A673 (cell line): ENCODE measurements around the gene SMARCA2. TPM values are rescaled to one million over a fixed set of nuclear protein-coding genes. Genes with fewer than 3 reads are reported as not detected.

ENCODE experiments used
- BruUV-seq: library from RNA; stranded (reverse); fragments of 400-500 nt; replicated peaks from 2 replicates; lab custom pipeline; 2021; lab: Mats Ljungman, UMichigan
- CTCF ChIA-PET: fragments of 300-600 bp; sonication (Branson Sonifier 250); formaldehyde crosslinking; loops from one replicate; lab custom pipeline; 2022; ENCODE audit warnings: antibody characterized with exemption; lab: Charles Lee
- POLR2A ChIA-PET: fragments of 300-600 bp; sonication (Branson Sonifier 250); formaldehyde crosslinking; loops from one replicate; lab custom pipeline; 2022; ENCODE audit warnings: antibody characterized with exemption; ENCODE audit not compliant: low non-redundant PET; lab: Charles Lee
- DNase-seq: peaks from one replicate; pipeline ENCODE4 v3.0.0-alpha.2; 2015; ENCODE audit warnings: low spot score
- H3K27ac ChIP-seq: fragments of 200-600 bp; sonication (generic); 2 replicates; pipeline ENCODE4 v1.5.1; 2016; ENCODE audit warnings: mixed run types, low read depth, mild to moderate bottlenecking, mixed read lengths, antibody characterized with exemption, low read length; ENCODE audit not compliant: poor library complexity, severe bottlenecking
- H3K27me3 ChIP-seq: fragments of 200-600 bp; sonication (generic); replicated peaks from 2 replicates; pipeline ENCODE4 v1.6.1; 2017; ENCODE audit warnings: mixed run types, low read depth, mild to moderate bottlenecking, mixed read lengths, antibody characterized with exemption, low read length; ENCODE audit not compliant: insufficient read depth, poor library complexity
- H3K36me3 ChIP-seq: fragments of 200-600 bp; sonication (generic); 2 replicates; pipeline ENCODE4 v1.6.1; 2016; ENCODE audit warnings: mixed run types, mild to moderate bottlenecking, mixed read lengths, antibody characterized with exemption, low read length; ENCODE audit not compliant: insufficient read depth, poor library complexity, severe bottlenecking
- H3K4me1 ChIP-seq: fragments of 200-600 bp; sonication (generic); 2 replicates; pipeline ENCODE4 v1.6.1; 2017; ENCODE audit warnings: mixed run types, mild to moderate bottlenecking, mixed read lengths, antibody characterized with exemption, low read length; ENCODE audit not compliant: insufficient read depth, poor library complexity, severe bottlenecking
- H3K4me3 ChIP-seq: fragments of 200-600 bp; sonication (generic); 2 replicates; pipeline ENCODE4 v1.5.1; 2016; ENCODE audit warnings: low read depth, mixed run types, mild to moderate bottlenecking, mixed read lengths, low read length; ENCODE audit not compliant: poor library complexity, severe bottlenecking
- H3K9me3 ChIP-seq: fragments of 200-600 bp; sonication (generic); 2 replicates; pipeline ENCODE4 v1.6.1; 2016; ENCODE audit warnings: mixed run types, low read depth, mild to moderate bottlenecking, mixed read lengths, antibody characterized with exemption, low read length; ENCODE audit not compliant: poor library complexity, severe bottlenecking
- CTCF ChIP-seq: fragments of 300-800, 200-600 bp; sonication (generic); conservative IDR thresholded peaks from 2 replicates; pipeline ENCODE4 v1.5.1; 2017; ENCODE audit warnings: low read depth, mild to moderate bottlenecking, antibody characterized with exemption, low read length, moderate library complexity, mixed read lengths
- EZH2 ChIP-seq: fragments of 200-600 bp; sonication (generic); IDR thresholded peaks from 2 replicates; pipeline ENCODE4 v1.6.1; 2017; ENCODE audit warnings: borderline replicate concordance, low read depth, mild to moderate bottlenecking, mixed read lengths, antibody characterized with exemption, low read length; ENCODE audit not compliant: poor library complexity, severe bottlenecking
- intact Hi-C: fragments of 100-400 bp; cut with micrococcal nuclease; formaldehyde crosslinking; loops from one replicate; pipeline ENCODE4 v1.10.0; 2022; ENCODE audit not compliant: unreplicated experiment
- total RNA-seq: library from RNA; stranded (reverse); gene quantifications from 2 replicates; pipeline ENCODE4 v1.2.3, GENCODE V29; 2021

Gene SMARCA2
- total RNA-seq, 1 experiment from 2014 or later, result 69.0 TPM

DNA sequence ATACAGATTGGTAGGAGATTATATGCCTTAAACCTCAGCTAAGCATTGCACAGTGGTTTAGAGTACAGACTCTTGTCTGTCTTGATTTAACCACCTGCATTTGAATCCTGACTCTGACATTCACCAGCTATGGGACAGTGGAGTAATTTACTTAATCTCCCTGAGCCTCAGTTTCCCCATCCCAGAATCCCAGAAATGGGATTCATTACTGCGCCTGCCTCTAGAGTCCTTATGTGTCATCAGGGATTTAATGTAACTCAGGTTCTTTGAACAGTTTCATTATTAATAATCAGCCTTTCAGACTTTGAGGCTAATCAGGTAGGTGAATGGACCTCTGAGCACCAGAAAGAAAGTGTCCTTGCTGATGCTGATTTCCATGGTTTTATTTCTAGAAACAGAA, 149.1 kb downstream of the SMARCA2 start:
- DNase-seq, result no peak
- Histone ChIP-seq H3K27ac (no peak overlapping the region), H3K9me3 (no peaks in the 10 kb centered on the region), H3K36me3 (no peaks in the 10 kb centered on the region), H3K27me3 (no peaks in the 10 kb centered on the region), H3K4me3 (no peak overlapping the region), H3K4me1 (peaks cover 15% of the 10 kb centered on the region)
- ChIA-PET POLR2A (no interaction called here), CTCF (no interaction called here)
- TF ChIP-seq CTCF (no peak), EZH2 (no peak)
- no TSS peak for BruUV-seq
- intact Hi-C loops, result no loop called here

- CTCF ChIA-PET, result no interaction called here
- no peaks in the 10 kb centered on the region for H3K27me3 ChIP-seq
- no peak for DNase-seq
- H3K36me3 ChIP-seq, result no peaks in the 10 kb centered on the region
- no peak for TF ChIP-seq CTCF
- no peak for TF ChIP-seq EZH2
- POLR2A ChIA-PET, result no interaction called here
- H3K4me3 ChIP-seq, result no peak overlapping the region
- no TSS peak for BruUV-seq
- intact Hi-C loops, result no loop called here
- no peaks in the 10 kb centered on the region for H3K9me3 ChIP-seq
- H3K4me1 ChIP-seq, result peaks cover 6% of the 10 kb centered on the region
- no peak overlapping the region for H3K27ac ChIP-seq
Measured at GRCh38 chr9:2166203-2166602, 151.1 kb downstream of the SMARCA2 start.

- no peaks in the 10 kb centered on the region for H3K4me1 ChIP-seq
- H3K36me3 ChIP-seq, result no peaks in the 10 kb centered on the region
- CTCF ChIA-PET, result no interaction called here
- no peak overlapping the region for H3K4me3 ChIP-seq
- H3K9me3 ChIP-seq, result no peaks in the 10 kb centered on the region
- no peak for DNase-seq
- intact Hi-C loops, result no loop called here
- POLR2A ChIA-PET, result no interaction called here
- H3K27ac ChIP-seq, result no peak overlapping the region
- no peaks in the 10 kb centered on the region for H3K27me3 ChIP-seq
- no TSS peak for BruUV-seq
- no peak for TF ChIP-seq CTCF
Measured at GRCh38 chr9:2169035-2169434, 153.9 kb downstream of the SMARCA2 start.
